ENCODE data around the gene COQ8B.

Gene COQ8B

GRCh38 chr19:40690050-40690692 lies 26.5 kb downstream of the COQ8B start, which contains the start of gene NUMBL:
Gene NUMBL (minus strand): TSS chr19:40690651. CDS start chr19:40690483, 168 bp downstream.
- DNase-seq: no peak

- DNase-seq: no peak
Measured at GRCh38 chr19:40689339-40690049, 27.2 kb downstream of the COQ8B start.

- DNase-seq: no peak
Measured at GRCh38 chr19:40688987-40689338, 27.7 kb downstream of the COQ8B start.

GRCh38 chr19:40688309-40688708 lies 28.4 kb downstream of the COQ8B start:
- DNase-seq: no peak

GRCh38 chr19:40687525-40688016 lies 29.1 kb downstream of the COQ8B start:
- no peak for DNase-seq

- no peak for DNase-seq
Measured at GRCh38 chr19:40686882-40687524, 29.7 kb downstream of the COQ8B start.

- DNase-seq: no peak
Measured at GRCh38 chr19:40685563-40685962, 31.1 kb downstream of the COQ8B start.

GRCh38 chr19:40685016-40685526 lies 31.6 kb downstream of the COQ8B start:
- no peak for DNase-seq

- DNase-seq: no peak
Measured at GRCh38 chr19:40684280-40684679, 32.4 kb downstream of the COQ8B start.

GRCh38 chr19:40683437-40683836 lies 33.2 kb downstream of the COQ8B start:
- no peak for DNase-seq

- DNase-seq: no peak
Measured at GRCh38 chr19:40682431-40682964, 34.2 kb downstream of the COQ8B start.

GRCh38 chr19:40681039-40681438 lies 35.6 kb downstream of the COQ8B start:
- DNase-seq: no peak

GRCh38 chr19:40677156-40677555 lies 39.5 kb downstream of the COQ8B start:
- no peak for DNase-seq

GRCh38 chr19:40674291-40674690 lies 42.4 kb downstream of the COQ8B start:
- DNase-seq: no peak

- DNase-seq: no peak
Measured at GRCh38 chr19:40673397-40673796, 43.3 kb downstream of the COQ8B start.

GRCh38 chr19:40672573-40673299 lies 44.0 kb downstream of the COQ8B start:
- no peak for DNase-seq

- no peak for DNase-seq
Measured at GRCh38 chr19:40672038-40672437, 44.6 kb downstream of the COQ8B start.

GRCh38 chr19:40671404-40671803 lies 45.3 kb downstream of the COQ8B start:
- no peak for DNase-seq

- no peak for DNase-seq
Measured at GRCh38 chr19:40668991-40669614, 47.6 kb downstream of the COQ8B start.

- DNase-seq: no peak
Measured at GRCh38 chr19:40667602-40668001, 49.1 kb downstream of the COQ8B start.

GRCh38 chr19:40666803-40667438 lies 49.8 kb downstream of the COQ8B start:
- no peak for DNase-seq
